WERI-Rb-1 (cell line): ENCODE measurements around the gene SMPD4.
"Not testable (repeated sequence)": the region's sequence is repeated elsewhere in the genome, so short reads cannot be mapped to it uniquely, and the experiment has no call there.

Experiments
- DNase-seq: peaks from one replicate; pipeline ENCODE4 v3.0.0-alpha.2; 2020
- H3K27ac ChIP-seq: fragments of 250-450 bp; sonication (Bioruptor Pico); 2 replicates; pipeline ENCODE4 v1.5.1; 2020; ENCODE audit warnings: mild to moderate bottlenecking, moderate library complexity
- H3K27me3 ChIP-seq: fragments of 250-450 bp; sonication (Bioruptor Pico); 2 replicates; pipeline ENCODE4 v1.5.1; 2021; ENCODE audit warnings: mild to moderate bottlenecking, low read depth, moderate library complexity; ENCODE audit not compliant: insufficient read depth, severe bottlenecking
- H3K36me3 ChIP-seq: fragments of 250-450 bp; sonication (Bioruptor Pico); 2 replicates; pipeline ENCODE4 v1.5.1; 2020; ENCODE audit warnings: mild to moderate bottlenecking, moderate library complexity
- H3K4me3 ChIP-seq: 2 replicates; pipeline ENCODE4 v1.5.1; 2011; ENCODE audit warnings: low read depth, mild to moderate bottlenecking, control low read depth, low read length
- H3K9me3 ChIP-seq: fragments of 250-450 bp; sonication (Bioruptor Pico); 2 replicates; pipeline ENCODE4 v1.5.1; 2021; ENCODE audit warnings: mild to moderate bottlenecking, moderate library complexity; ENCODE audit not compliant: severe bottlenecking
- TF ChIP-seq, protein P1 (sequence below): IDR thresholded peaks from 2 replicates; pipeline ENCODE4 v1.5.1; 2011; ENCODE audit warnings: low read depth, mild to moderate bottlenecking, control low read depth, inconsistent platforms, low read length

SMPD4 gene

DNA sequence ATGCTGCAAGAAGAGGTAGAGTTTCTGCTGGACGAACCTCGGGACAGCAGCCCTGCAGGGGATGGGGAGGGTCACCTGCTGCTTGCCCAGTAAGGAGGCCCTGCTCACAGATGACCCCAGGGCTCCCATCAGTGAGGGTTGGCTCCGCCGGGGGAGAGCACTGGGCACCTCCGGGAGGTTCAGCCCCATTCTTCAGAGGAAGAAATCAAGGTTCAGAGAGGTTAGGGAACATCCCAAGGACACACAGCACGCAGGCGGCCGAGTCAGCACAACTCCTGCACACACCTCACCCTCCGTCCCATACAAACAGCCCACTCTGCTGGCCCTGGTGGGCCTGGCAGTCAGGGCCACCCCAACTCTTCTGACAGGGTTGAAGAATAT lies 24.8 kb downstream of the SMPD4 start:
- no peak overlapping the region for H3K4me3 ChIP-seq
- H3K9me3 ChIP-seq = no peaks in the 10 kb centered on the region
- no peaks in the 10 kb centered on the region; the same call in 1 of the 2 replicates for H3K36me3 ChIP-seq
- TF ChIP-seq, protein P1, sequence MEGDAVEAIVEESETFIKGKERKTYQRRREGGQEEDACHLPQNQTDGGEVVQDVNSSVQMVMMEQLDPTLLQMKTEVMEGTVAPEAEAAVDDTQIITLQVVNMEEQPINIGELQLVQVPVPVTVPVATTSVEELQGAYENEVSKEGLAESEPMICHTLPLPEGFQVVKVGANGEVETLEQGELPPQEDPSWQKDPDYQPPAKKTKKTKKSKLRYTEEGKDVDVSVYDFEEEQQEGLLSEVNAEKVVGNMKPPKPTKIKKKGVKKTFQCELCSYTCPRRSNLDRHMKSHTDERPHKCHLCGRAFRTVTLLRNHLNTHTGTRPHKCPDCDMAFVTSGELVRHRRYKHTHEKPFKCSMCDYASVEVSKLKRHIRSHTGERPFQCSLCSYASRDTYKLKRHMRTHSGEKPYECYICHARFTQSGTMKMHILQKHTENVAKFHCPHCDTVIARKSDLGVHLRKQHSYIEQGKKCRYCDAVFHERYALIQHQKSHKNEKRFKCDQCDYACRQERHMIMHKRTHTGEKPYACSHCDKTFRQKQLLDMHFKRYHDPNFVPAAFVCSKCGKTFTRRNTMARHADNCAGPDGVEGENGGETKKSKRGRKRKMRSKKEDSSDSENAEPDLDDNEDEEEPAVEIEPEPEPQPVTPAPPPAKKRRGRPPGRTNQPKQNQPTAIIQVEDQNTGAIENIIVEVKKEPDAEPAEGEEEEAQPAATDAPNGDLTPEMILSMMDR = no peak
- DNase-seq = no peak
- H3K27ac ChIP-seq = no peak overlapping the region
- no peaks in the 10 kb centered on the region for H3K27me3 ChIP-seq

DNA sequence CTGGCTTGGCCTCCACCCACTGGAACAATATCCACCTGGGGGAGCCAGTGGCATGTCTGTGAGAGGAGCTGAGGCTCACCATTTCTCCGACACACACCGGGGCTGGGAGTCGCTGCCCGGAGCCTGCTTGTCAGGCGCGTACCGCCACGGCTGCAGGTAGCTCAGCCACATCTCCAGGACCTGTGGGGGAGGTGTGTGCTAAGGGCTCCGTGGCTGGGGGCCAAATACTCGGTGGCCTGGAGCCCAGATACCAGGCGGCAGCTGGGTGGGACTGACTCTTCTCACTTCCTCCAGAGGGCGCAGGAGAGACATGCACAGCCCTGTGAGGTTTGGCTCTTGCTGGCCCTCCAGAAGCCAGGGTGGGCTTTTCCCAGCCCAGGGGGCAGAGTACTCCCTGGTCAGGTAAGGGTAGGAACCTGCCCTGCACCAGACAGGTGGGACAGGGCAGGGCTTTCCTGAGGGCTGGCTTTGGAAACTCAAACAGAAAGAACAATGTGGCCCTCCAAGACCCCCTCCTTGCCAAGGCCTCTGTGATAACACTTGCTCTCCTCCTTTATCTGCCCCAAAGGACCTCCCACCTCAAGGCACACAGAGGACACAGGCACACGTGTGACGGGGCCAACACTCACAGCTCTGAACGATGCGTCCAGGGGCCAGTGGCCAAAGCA lies 25.3 kb downstream of the SMPD4 start:
- not testable (repeated sequence) for H3K36me3 ChIP-seq, H3K27me3 ChIP-seq, H3K27ac ChIP-seq, H3K4me3 ChIP-seq, H3K9me3 ChIP-seq
- TF ChIP-seq, protein P1 = peak; percentile 74
- peak; percentile 51 for DNase-seq

DNA sequence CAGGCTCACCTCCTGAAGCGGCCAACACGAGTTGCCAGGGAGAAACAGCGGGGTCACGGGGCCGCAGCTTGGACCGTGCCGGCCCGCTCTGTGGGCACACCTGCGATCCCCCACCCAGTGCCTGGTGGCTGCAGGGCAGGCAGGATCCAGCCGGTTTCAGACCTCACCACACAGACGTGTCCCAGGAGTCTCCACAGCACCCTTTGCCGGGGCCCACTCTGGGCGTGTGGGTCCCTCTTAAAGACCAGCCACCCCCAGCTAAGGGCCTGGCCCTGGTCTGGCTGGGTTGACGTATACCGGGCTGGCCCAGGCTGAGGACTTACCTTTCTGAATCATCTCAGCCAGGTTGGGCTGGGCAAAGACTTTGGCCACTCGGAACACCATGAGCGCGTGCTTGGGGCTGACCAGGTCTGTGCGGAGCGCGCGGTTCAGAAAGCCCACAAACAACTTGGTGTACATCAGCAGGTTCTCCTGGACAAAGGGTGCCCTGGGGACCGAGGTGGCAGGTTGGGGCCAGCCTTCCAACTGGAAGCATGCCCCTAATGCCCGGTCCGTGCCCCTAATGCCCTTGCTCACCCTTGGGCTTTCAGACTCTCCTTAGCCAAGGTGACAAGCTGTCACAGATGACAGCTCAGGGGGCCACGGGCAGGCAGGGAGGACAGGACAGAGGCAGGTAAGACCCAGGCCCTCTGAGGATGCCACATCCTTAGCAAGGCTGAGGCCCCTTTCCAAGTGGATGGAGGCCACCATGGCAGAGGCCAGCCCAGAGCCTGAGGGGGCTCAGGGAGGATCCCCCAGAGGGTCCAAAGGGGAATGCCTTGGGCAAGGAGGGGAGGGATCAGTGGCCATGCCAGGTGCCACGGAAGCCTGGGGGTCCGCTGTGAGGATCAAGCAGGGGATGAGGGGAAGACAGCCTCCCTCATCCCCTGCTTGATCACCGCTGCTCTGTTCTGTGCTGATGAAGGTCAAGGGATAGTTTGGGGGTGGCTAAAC lies 26.3 kb downstream of the SMPD4 start:
- no peaks in the 10 kb centered on the region for H3K27me3 ChIP-seq
- no peaks in the 10 kb centered on the region; the same call in 1 of the 2 replicates for H3K36me3 ChIP-seq
- DNase-seq = no peak
- TF ChIP-seq, protein P1 = no peak
- no peak overlapping the region for H3K27ac ChIP-seq
- no peak overlapping the region for H3K4me3 ChIP-seq
- no peaks in the 10 kb centered on the region for H3K9me3 ChIP-seq

DNA sequence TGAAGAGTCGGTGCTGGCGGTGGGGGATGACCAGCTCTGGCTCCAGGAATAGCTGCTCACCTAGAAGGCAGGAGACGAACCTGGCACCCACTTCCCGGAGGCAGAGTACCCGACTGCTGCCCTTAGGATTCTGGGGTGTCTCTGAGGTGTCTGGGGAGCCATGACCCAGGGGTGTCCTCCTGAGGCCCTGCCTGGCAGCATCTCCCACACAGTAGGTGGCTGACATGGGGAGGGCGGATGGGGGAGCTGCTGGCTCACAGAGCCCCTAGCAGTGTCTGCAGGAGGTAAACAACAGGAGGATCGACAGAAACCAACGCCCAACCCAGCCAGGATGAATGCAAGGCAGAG lies 27.0 kb downstream of the SMPD4 start:
- H3K27ac ChIP-seq, H3K9me3 ChIP-seq, DNase-seq, H3K27me3 ChIP-seq, H3K4me3 ChIP-seq, H3K36me3 ChIP-seq: not testable (repeated sequence)

DNA sequence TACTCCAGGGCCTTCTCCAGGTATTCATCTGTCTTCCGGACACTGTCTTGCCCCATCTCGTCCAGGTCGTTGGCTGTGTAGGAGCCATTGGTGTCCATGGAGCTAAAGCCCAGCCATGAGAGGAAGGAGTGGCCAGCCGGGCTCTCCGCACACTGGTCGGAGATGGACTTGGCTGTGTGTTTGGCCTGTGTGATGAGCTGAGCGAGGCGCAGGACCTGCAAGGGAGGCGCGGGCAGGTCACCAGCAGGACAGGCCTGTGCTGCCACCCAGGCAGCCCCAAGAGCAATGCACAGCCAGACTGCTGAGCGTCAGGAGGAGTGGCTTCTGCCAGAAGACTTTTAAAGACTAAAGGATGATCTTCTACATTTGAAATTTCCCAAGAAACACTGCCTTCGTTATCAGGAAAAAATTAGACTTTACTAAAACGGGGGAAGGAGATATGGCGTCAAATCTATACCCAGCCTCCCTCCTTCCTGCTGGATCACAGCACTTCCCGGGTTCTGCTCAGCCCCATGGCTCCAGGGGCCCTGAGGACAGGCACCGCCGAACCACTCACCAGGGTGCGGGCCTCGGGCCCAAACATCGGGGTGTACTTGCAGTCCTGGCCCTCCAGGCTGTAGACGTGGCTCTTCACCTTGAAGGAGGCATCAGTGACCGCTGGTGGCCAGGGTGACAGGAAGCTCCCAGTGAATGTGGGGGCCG lies 27.5 kb downstream of the SMPD4 start:
- H3K4me3 ChIP-seq, H3K27ac ChIP-seq, H3K9me3 ChIP-seq, H3K27me3 ChIP-seq, H3K36me3 ChIP-seq, DNase-seq: not testable (repeated sequence)

DNA sequence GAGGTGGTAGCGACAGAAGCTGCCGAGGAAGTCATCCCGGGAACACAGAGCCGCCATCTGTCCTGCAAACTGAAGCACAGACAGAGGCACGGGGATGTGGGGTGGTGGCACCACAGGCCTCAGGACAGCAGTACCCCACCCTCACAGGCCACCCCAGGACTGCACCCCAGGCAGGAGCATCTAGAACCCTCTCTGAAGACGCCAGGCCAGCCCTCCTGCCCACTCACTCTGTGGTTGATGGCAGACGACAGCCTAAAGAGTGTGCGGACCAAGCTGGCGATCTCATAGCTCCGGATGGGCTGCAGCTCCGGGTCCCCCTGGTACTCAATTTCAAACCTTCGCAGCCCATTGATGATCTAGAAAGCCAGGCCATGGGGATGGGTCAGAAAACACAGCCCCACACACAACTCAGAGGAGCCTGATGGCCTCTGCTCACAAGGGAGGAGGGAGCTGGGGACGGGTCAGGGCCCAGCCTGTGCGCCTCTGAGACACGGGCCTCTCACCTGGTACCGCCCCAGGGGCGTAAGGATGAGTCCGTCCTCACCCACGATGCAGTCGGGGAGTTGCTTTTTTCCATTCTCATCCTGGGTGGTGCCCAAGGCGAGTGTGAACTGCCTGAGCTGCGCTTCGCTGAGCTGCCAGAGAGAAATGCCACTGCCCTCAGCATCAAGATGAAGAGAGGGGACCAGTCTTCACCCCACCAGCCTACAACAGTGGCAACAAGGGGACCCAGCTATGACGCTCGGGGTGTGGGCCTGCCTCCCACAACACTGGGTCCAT lies 28.4 kb downstream of the SMPD4 start:
- no peaks in the 10 kb centered on the region for H3K9me3 ChIP-seq
- TF ChIP-seq, protein P1 = no peak
- no peak for DNase-seq
- H3K27ac ChIP-seq = no peak overlapping the region
- no peaks in the 10 kb centered on the region for H3K27me3 ChIP-seq
- H3K36me3 ChIP-seq = no peaks in the 10 kb centered on the region; the same call in 1 of the 2 replicates
- H3K4me3 ChIP-seq = no peak overlapping the region

DNA sequence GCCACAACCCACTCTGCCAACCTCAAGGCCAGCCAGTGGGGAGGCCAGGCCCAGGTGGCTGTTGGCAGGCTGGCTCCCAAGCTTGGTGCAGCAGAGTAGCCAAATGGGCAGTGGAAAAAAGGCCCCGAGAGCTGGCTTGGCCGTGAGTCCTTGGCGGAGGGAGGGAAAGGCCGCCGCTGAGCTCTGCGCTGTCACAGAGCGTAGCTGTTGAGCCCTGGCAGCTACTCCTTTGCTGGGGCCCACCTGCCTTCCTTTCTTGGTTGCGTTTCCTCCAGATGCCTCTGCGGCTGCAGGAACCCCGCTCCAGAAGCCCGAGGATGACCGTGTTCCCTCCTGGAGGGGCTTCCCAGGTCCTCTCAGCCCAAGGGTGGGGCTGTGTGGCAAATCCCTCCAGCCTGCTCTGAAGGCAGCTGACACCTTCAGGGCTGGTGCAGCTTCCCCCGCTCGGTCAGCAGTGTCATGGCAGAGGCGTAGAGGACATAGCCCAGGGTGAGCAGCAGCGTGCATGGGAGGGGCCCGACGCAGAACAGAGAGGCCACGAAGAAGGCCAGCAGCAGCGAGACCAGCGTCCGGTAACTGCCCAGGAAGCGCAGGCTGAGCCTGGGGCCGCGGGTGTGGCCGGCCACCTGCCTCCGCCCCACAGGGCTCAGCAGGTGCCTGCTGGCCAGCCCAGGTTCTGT lies 29.1 kb downstream of the SMPD4 start:
- H3K27me3 ChIP-seq, H3K9me3 ChIP-seq, H3K36me3 ChIP-seq, H3K27ac ChIP-seq, H3K4me3 ChIP-seq, DNase-seq: not testable (repeated sequence)

DNA sequence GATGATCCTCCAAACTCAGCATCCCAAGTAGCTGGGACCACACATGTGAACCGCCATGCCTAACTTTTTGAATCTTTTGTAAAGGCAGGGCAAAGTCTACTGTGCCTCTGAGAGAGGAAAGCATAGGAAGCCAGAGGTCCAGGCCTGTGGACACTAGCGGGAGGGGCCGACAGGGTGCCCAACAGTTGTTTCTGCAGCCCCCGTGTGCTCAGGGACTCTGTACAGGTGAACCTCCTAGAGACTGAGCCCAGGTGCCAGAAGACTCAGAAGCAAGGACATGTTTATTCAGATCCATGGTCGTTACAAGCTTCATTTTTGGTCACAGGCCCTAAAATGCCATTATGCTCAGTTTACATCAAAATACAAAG lies 30.3 kb downstream of the SMPD4 start:
- H3K36me3 ChIP-seq, DNase-seq, H3K27ac ChIP-seq, H3K27me3 ChIP-seq, H3K4me3 ChIP-seq, H3K9me3 ChIP-seq: not testable (repeated sequence)
